DLD1 (cell line): Measurements from ENCODE around the gene ARHGAP6.
"Not testable (repeated sequence)": the region's sequence is repeated elsewhere in the genome, so short reads cannot be mapped to it uniquely, and the experiment has no call there.

ENCODE experiments used
- in situ Hi-C: cut with HindIII; loops from 2 replicates; pipeline ENCODE4 v1.10.0; 2017; ENCODE audit warnings: low sequenced_read_pairs

ARHGAP6 gene

DNA sequence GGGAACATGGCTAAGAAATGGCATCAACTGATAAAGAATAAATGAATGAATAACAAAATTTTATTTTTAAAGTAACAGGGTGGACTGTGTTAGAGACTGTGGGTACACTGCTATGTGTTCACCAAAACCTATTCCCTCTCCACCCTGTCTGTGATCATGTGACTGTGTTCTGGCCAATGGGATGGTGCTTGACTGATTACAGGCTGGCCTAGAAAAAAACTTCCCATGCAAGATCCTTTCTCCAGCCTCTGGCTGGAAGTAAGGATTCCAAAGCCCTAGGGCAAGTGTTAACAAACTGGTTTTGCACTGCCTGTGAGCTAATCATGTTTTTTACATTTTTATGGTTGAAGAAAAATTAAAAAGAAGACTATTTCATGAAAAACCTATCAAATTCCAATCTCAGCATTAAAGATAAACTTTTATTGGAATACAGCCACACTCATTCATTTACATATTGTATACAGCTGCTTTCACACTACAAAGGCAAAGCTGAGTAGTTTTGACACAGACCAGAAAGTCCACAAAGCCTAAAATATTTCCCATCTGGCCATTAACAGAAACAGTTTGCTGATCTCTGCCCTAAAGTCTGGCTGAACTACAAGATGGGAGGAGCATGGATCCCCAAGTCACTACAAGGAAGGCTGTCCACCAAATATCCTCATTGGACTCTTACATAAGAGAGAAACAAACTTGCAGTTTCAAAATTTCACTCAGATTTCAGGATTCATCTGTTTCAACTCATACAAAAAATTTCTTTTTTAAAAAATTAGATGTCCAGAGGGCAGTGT lies 133.2 kb downstream of the ARHGAP6 start:
- in situ Hi-C loops: loop anchor here (25.0 kb wide), 1 partner anchor 230 kb away; the partner anchor contains the start of gene MSL3

DNA sequence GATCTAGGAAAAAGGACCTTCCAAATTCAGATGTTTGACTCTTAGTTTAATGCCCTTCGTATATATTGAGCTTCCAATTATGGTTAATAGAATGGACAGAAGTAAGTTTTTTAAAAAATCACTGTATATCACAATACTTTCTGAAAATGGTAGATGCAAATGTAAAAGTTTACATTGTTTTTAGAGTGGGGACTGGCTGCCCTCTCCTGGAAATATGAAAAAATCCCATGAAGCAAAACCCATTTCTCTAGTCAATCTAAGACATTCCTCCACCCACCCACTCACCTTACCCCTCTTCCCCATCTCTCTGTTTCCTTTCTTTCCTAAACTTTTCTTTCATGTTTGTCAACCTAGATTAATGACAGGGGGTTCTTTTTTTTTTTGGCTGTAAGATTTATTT lies 134.5 kb downstream of the ARHGAP6 start:
- in situ Hi-C loops: loop anchor here (25.0 kb wide), 1 partner anchor 231 kb away; the partner anchor contains the start of gene MSL3

DNA sequence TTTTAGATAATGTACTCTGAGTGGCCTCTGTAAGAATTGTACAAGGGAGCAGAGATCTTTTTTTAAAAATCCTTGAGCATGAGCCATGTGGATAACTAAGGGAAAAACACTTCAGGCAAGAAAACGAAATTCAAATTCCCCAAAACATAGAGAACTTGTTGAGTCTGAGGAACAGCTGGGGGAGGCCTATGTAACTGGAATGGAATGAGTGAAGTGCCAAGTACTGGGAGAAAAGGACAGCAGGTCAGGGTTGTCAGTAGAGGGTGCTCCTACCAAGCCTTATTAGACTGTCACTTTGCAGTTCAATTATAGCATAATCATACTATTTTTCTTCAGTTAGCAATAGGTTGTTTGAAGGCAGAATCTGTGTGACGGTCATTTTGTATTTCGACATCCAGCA lies 135.1 kb downstream of the ARHGAP6 start:
- in situ Hi-C loops: loop anchor here (25.0 kb wide), 1 partner anchor 232 kb away; the partner anchor contains the start of gene MSL3

DNA sequence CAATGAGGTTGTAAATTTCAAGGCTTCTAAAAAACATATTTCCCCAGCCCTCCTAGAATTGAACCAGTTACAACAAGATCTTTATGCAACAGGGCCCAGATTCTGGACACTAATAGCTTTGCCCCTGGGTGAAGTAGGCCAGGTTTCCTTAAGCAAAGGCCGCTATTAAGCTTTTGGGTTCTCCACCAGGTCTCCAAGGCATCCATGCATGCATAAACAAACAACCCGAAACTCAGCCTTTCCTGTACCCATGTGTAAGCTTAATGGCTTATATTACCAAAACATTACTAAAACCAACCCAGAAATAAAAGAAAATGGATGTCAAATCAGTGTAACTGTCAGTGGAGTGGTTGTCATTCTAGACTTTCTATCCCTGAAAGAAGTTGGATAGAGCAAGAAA lies 137.1 kb downstream of the ARHGAP6 start:
- in situ Hi-C loops: loop anchor here (25.0 kb wide), 1 partner anchor 234 kb away; the partner anchor contains the start of gene MSL3

DNA sequence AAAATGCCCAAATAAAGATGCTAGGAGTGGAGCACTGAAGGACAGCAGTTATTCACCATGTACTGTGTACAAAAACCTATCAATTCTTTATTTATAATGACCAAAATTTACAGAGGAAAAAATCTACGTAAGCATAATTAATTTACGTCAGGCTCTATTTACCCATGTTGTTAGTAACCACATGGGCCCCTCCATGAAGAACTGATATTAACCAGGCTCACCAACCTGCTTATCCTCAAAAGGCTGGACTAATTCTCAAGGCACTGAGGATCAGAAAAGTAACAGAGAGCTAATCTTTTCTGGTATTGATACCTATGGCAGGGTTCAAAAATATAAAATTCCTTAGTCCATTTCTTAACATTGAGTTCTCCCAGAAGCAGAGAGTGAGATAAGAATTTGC lies 140.0 kb downstream of the ARHGAP6 start:
- in situ Hi-C loops: loop anchor here (25.0 kb wide), 1 partner anchor 237 kb away; the partner anchor contains the start of gene MSL3

DNA sequence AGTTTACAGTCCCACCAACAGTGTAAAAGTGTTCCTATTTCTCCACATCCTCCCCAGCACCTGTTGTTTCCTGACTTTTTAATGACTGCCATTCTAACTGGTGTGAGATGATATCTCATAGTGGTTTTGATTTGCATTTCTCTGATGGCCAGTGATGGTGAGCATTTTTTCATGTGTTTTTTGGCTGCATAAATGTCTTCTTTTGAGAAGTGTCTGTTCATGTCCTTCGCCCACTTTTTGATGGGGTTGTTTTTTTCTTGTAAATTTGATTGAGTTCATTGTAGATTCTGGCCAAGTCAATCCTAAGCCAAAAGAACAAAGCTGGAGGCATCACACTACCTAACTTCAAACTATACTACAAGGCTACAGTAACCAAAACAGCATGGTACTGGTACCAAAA lies 146.5 kb downstream of the ARHGAP6 start:
- in situ Hi-C loops: not testable (repeated sequence)

DNA sequence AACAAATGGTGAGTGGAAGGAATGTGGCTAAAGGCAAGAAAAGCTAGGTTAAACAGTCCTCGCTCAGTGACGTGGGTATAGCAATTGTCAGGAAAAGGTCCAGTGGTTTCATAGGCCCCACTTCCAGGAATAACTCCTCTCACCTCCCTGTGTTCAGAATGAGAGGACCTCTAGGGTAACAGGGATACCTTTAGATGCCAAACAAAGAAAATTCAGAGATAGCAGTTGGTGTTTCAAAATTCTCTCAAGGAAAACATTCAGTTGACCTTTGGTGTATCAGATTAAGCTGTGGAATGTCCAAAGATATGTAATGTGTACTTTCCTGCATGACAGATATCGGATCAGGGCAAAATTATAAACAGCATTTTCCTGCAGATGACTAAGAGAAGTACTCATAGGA lies 155.9 kb downstream of the ARHGAP6 start:
- in situ Hi-C loops: no loop called here

DNA sequence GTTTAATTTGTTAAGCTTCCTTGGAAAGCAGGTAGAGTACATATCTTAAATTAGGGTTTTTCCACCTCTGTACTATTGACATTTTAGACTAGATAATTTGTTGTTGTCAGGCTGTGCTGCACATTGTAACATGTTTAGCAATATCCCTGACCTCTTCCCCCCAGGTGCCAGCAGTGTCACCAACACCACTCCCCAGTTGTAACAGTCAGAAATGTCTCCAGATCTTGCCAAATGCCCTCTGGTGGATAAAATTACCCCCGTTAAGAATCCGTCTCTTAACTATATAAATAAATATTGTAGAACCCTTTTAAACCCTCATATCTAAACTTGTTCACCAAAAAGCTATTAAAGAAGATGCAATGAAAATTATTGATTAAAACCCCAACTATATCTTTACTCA lies 161.5 kb downstream of the ARHGAP6 start:
- in situ Hi-C loops: no loop called here

DNA sequence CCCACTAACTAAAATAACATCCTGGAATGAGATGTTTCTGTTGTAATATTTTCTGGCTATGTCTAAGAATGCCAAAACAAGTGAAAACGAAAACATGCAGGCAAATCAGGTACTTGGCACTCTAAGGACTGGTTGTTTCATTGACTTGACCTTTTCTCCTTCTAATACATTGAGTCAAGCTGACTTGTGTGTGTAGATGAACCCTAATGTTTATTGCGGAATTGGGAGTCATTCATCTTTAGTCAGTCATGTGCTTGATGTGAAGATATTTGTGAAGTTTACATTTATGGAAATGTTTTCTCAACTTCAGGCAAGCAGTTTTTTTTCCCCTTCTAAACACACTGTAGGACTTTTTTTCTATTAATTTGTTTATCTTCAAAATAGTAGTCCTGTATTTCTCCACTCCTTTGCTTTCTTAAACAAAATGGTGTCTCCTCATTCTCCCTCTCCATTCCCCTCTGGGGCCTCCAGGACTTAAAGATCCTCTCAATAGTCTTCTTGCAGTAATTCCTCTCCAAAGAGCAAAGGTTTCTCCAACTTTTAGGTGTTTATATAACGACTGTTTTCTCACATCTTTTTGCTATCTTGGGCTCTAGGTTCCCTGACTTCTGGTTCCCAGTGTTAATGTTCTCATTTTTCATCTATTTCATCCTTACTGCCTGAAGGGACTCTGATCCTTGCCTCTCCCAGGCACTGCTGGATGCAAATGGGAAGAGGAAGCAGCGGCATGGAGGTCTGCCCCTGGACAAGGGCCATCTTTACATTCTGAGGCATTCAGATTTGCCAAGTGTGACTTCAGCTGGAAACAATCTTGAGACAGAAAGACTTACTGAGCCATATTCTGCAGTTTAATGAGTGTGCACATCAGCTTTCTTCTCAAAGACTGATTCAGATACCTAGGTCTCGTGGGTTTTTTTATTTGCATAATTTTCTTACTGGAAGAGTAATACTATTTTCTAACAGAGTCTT lies 166.4 kb downstream of the ARHGAP6 start:
- in situ Hi-C loops: no loop called here

DNA sequence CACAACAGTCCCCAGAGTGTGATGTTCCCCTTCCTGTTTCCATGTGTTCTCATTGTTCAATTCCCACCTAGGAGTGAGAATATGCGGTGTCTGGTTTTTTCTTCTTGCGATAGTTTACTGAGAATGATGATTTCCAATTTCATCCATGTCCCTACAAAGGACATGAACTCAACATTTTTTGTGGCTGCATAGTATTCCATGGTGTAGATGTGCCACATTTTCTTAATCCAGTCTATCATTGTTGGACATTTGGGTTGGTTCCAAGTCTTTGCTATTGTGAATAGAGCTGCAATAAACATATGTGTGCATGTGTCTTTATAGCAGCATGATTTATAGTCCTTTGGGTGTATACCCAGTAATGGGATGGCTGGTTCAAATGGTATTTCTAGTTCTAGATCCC lies 174.3 kb downstream of the ARHGAP6 start:
- in situ Hi-C loops: not testable (repeated sequence)

DNA sequence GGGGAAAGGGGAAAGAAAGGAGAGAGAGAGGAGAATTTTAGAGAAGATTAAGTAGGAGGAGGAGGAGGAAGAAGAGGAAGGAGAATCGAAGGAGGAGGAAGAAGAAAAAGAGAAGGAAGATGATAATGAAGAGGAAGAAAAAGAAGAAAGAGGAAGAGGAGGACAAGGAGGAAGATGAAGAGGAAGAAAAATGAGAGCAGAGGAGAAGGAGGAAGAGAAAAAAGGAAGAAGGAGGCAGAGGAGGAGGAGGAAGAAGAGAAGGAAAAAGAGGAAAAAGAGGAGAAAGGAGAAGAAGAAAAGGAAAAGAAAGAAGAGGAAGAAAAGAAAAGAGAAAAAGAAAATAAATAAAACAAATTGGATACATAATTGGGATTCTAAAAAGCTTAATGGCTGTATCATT lies 181.4 kb downstream of the ARHGAP6 start:
- in situ Hi-C loops: no loop called here

DNA sequence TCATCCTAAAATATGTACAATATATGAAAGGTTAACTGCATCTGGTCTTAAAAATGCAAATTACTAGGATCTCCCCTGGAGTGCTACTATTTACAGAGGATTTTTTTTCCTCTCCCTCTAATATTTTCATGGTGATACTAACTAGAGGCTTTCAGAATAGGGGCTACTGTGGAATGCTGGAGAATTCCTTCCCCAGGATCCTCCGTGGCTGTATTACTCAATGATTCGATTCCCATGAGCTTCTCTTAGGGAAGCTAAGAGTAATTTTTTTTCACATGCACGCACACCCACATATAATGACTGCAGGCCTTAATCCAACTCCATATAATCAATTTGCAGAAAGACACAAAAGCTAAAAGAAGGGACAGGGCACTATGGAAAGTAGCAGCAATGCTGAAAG lies 184.7 kb downstream of the ARHGAP6 start:
- in situ Hi-C loops: no loop called here

DNA sequence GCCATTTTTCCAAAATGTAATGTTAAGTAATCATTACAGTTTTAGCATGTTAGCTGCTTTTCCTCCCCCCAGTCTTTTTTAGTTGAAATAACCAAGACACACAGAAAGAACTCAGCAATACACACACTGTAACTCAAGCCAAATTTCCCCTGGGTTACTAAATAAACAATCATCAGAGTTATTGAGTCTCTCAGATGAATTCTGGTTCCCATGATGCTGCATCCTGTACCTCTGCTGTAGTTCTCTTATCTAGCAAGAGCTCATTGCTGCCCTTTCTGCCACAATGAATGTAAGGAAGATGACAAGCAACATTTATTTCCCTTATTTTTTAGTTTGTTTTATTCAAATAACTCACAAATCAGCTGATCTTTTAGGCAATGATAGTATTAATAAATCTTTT lies 185.1 kb downstream of the ARHGAP6 start:
- in situ Hi-C loops: no loop called here

DNA sequence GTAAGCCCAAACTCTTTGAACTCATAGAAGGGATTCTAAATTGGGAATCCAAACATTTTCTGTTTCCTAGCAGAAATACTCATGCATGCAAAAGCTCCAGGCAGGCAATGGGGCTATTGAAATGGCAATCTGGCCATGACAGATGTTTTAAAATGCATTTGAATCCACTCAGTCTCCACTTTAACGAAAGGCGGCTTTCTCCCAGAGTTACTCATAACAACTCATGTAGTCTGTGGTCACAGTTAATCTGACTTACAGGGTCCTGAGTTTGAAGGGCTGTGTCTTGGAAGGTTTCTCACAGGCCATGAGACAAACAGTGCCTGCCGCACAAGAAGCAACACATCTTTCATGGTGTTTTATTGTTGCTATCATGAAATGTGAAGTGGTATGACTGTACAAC lies 186.8 kb downstream of the ARHGAP6 start:
- in situ Hi-C loops: no loop called here

DNA sequence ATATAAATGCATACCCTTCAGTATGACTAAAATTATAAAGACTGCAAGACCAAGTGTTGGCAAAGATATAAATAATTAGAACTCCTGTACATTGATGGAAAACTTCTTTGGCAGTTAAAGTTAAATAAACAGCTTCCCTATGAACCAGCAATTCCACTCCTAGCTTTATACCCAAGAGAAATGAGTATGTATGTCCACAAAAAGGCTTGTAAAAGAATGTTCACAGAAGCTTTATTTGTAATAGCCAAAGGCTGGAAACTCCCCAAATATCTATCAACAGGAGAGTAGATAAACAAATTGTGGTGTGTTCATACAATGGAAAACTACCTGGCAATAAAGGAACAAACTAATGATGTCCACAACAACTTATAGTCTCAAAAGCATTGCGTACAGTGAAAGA lies 187.7 kb downstream of the ARHGAP6 start:
- in situ Hi-C loops: no loop called here

DNA sequence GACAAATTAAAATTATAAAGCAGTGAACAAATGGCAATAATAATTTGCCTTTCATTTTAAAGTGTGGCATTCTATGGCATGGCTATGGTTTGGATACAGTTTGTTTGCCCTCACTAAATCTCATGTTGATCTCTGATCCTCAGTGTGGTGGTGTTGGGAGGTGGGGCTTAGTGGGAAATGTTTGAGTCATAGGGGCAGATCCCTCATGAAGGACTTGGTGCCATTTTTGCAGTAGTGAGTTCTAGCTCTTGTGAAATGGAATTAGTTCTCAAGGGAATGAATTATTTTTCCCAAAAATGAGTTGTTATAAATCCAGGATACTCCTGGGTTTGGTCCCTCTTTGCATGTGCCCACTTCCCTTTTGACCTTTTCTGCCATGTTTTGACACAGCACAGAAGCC lies 191.1 kb downstream of the ARHGAP6 start:
- in situ Hi-C loops: no loop called here

DNA sequence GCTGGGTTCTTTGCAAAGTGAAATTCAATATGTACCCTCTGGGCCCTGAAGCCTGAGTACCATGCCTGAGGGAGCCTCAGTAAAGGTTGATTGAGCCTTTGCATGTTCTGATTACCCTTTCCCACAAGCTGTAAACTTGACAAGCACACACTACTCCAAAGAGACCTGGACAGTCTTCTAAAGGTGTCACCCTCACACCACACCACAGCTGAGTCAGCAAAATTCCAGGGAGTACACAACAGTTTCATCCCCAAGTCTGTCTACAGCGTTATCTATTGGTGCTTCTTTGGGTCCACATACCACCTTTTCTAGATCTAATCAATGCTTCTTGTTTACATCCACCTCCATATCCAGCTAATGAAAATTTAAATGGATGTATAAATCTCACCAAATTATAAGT lies 191.7 kb downstream of the ARHGAP6 start:
- in situ Hi-C loops: no loop called here

DNA sequence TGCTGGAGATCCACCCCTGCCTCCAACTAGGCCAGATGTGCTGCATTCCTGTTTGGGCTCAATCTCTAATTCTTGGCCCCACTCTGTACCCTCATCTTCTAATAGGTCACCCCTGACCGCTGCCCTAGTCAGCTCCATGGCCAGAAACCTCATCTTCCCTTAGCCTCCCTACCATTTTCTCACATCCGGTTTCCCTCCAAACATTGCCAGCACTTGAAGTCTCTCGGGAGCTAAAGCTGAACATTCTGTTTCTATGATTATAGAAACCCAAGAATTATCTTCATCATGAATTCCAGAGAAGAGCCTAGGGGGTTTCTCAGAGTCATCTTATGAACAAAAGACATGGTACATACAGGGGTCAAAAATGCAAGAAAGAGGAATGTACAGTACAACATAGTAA lies 192.8 kb downstream of the ARHGAP6 start:
- in situ Hi-C loops: no loop called here

DNA sequence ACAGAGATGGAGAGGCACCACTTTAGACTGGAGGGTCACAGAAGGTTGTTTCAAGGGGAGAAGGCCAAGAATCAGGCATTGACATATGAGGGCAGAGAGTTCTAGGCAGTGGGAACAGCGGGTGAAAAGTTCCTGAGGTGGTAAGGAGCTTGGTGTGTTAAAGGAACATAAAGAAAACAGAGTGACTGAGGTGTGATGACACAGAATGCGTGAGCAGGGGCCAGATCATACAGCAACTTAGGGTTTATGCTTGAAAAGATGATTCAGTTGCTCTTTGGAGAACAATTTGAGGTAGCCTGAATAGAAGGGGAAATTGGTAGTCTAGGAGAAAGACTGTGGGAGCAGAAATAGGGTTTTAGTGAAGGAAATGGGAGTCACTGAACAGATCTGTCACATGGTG lies 193.3 kb downstream of the ARHGAP6 start:
- in situ Hi-C loops: no loop called here

DNA sequence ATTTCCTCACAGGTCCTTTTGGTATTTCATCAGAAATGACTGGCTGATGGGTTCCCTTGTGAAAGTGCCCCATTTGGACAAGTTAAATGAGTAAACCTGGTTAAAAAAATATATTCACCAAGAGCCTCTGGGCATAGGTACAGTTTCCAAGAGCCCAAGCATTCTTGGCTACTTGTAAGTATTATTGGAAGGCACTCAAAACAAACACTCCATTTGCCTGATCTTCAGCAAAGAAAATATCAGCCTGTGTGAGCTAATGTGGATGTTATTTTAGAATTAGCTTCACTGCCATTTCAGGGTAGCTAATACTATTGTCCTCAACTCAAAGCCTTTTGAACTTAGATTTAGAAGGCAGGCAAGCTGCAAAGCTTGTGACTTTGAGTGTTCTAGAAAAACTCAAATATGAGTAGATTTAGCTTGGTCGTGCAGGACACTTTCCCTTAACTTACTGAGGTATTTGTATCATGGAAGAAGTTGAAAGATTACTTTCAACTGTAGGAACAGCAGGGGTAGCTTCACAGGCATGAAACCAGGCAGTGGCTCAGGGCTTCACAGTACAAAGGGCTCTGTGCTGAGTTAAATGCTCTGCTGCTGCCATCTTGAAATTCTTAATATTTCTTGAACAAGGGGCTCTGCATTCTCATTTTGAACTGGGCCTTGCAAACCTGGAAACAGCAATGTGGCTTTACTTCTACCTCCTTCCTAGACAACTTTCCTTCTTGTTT lies 195.3 kb downstream of the ARHGAP6 start:
- in situ Hi-C loops: no loop called here
